ENCODE results near the gene PTCH1.

GRCh38 chr9:95552255-95552654, 35.5 kb upstream of the PTCH1 start:
- no peak for TF ChIP-seq CTCF (conservative IDR thresholded peaks at IDR 0.05; ENCODE audit: low read depth in 2 of 2)
- TF ChIP-seq EZH2phosphoT487 (IDR thresholded peaks at IDR 0.05; ENCODE audit: unreplicated experiment) = no peak
- no peak for TF ChIP-seq POLR2AphosphoS5 (IDR thresholded peaks at IDR 0.05; ENCODE audit: low read depth)
- TF ChIP-seq ZNF331 (CRISPR knock-in tag; IDR thresholded peaks at IDR 0.05; ENCODE audit: low read depth) = no peak
- no peak for TF ChIP-seq EZH2 (IDR thresholded peaks at IDR 0.05; ENCODE audit: low read depth, unreplicated experiment)
- TF ChIP-seq JUNB (IDR thresholded peaks at IDR 0.05; ENCODE audit: unreplicated experiment) = no peak
- no peak for TF ChIP-seq REST (IDR thresholded peaks at IDR 0.05; ENCODE audit: unreplicated experiment)

Measured in GM23338 (cell line).